Measurements from ENCODE around the gene EIF4E1B.

The EIF4E1B gene

DNA sequence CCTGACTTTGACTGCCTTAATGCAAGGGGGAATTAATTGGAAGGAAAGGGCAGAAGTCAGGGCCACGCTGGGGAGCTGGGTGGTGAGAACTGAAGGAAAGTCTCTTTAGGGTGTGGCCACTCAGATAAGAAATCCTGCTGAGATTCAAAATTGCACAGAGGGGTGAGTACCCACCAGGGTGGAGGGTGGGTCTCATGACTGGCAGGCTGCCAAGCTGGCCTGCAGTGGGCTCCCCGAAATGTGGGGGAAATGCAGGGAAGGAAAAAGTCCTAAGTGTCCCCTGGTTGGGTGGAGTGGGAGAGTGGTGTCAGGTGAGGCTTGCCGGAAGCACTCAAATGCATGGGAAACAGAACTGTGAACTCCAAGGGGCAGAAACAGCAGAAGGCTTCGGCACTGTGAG is 40.9 kb downstream of the EIF4E1B start:
- H3K4me1 ChIP-seq (ENCODE audit: low read depth, poor library complexity, severe bottlenecking): peaks cover 21% of the 10 kb centered on the region
- no peak overlapping the region for H2AFZ ChIP-seq (ENCODE audit: low read depth)
- TF ChIP-seq, protein P1, sequence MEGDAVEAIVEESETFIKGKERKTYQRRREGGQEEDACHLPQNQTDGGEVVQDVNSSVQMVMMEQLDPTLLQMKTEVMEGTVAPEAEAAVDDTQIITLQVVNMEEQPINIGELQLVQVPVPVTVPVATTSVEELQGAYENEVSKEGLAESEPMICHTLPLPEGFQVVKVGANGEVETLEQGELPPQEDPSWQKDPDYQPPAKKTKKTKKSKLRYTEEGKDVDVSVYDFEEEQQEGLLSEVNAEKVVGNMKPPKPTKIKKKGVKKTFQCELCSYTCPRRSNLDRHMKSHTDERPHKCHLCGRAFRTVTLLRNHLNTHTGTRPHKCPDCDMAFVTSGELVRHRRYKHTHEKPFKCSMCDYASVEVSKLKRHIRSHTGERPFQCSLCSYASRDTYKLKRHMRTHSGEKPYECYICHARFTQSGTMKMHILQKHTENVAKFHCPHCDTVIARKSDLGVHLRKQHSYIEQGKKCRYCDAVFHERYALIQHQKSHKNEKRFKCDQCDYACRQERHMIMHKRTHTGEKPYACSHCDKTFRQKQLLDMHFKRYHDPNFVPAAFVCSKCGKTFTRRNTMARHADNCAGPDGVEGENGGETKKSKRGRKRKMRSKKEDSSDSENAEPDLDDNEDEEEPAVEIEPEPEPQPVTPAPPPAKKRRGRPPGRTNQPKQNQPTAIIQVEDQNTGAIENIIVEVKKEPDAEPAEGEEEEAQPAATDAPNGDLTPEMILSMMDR (conservative IDR thresholded peaks at IDR 0.05; ENCODE audit: low read depth, low read length): no peak
- no peaks in the 10 kb centered on the region for H3K79me2 ChIP-seq (ENCODE audit: insufficient read depth, low read depth)
- no peak overlapping the region for H3K27ac ChIP-seq
- H3K9ac ChIP-seq: no peak overlapping the region
- H3K4me2 ChIP-seq: no peak overlapping the region
- no peaks in the 10 kb centered on the region for H3K27me3 ChIP-seq (ENCODE audit: insufficient read depth, low read depth)
- H4K20me1 ChIP-seq (ENCODE audit: insufficient read depth): no peaks in the 10 kb centered on the region
- H3K36me3 ChIP-seq (ENCODE audit: insufficient read depth): no peaks in the 10 kb centered on the region
- H3K4me3 ChIP-seq (IDR thresholded peaks at IDR 0.05; ENCODE audit: insufficient read depth, low read depth, low read length): no peak overlapping the region

DNA sequence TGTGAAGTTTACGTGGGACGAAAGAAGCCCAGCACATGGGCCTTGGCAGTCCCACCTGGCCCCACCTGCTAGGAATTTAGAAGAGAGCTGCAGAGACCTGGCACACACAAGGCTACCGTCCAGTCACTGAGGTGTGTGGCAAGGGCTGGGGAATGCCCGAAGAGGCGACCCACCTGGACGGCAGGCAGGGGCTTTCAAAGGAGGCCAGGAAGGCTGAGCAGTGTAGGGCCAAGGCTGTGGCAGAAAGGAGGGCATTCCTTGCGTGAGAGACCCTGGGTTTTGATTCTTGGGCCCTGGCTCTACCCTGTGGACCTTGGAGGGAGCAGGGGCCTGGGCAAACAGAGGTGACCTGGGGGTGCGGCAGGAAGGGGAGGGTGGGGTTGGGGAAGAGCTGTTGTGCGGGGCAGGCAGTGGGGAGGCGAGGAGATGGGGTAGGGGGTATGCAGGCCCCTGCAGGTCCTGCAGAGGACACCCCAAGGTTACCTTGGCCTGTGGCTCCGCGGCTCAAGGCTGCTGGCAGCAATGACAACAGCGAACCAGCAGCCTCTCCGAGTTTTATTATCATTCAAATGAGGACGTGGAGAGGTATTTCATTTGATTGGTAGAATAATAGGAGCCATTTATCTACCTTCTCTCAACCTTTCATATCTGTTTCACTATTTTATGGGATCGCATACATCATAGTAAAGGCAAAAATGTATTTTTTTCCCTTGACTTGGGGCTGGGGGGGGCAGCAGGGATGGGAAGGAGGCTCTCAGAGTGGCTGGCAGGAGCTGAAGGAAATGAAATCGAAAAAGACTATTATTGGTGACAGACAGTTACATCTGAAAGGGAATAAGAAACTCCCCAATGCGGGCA is 41.6 kb downstream of the EIF4E1B start:
- Histone ChIP-seq H3K36me3 (ENCODE audit: insufficient read depth) (no peaks in the 10 kb centered on the region), H4K20me1 (ENCODE audit: insufficient read depth) (no peaks in the 10 kb centered on the region), H3K79me2 (ENCODE audit: insufficient read depth, low read depth) (no peaks in the 10 kb centered on the region), H3K4me3 (IDR thresholded peaks at IDR 0.05; ENCODE audit: insufficient read depth, low read depth, low read length) (no peak overlapping the region), H3K4me2 (peak overlapping the region; percentile 63), H2AFZ (ENCODE audit: low read depth) (no peak overlapping the region), H3K27me3 (ENCODE audit: insufficient read depth, low read depth) (no peaks in the 10 kb centered on the region), H3K27ac (no peak overlapping the region), H3K9ac (no peak overlapping the region), H3K4me1 (ENCODE audit: low read depth, poor library complexity, severe bottlenecking) (peaks cover 21% of the 10 kb centered on the region)
- TF ChIP-seq, protein P1 (conservative IDR thresholded peaks at IDR 0.05; ENCODE audit: low read depth, low read length): no peak

DNA sequence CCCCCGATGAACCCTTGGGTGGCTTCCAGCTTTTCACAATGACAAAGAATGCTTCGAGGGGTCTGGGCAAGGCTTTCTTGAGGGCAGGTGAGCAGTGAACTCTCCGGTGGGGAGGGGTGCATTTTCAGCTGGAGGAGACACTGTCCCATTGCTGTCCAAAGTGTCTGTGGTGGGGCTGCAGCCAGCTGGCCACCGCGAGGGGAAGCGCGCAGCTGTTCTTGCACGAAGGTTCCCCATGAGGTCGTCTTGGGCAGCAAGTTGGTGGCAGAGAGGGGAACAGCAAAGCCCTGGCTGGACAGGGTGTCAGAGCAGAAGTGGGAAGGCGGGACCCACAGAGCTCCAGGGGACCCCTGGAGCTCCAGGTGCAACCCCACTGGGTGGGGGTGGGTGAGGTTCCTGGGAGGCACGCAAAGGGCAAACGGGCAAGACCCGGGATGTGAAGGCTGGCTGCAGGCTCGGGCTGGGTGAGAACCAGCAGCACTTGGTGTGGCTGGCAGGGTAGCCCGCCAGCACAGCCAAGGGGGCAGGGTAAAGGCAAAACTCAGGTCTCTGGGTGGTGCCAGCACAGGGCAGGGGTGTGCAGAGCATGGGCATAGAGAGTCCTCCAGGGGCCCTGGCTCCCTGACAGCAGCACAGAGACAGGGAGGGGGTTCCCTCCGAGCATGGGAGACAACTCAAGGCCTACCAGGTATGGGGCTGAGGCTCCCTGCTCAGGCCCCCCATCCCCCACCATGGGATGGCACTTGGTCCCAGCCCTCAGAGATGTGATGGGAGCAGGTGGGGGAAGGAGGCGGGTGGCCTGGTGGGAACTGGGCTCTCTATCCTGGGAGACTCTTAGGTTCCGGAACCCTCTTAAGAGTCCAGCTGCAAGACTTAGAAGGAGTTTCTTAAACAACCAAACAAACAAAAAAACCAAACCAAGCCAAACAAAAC is 43.4 kb downstream of the EIF4E1B start:
- no peak overlapping the region for H3K4me2 ChIP-seq
- peaks cover 21% of the 10 kb centered on the region for H3K4me1 ChIP-seq (ENCODE audit: low read depth, poor library complexity, severe bottlenecking)

GRCh38 chr5:176674799-176675198 is 44.3 kb downstream of the EIF4E1B start:
- Histone ChIP-seq H3K79me2 (ENCODE audit: insufficient read depth, low read depth) (no peaks in the 10 kb centered on the region), H3K4me1 (ENCODE audit: low read depth, poor library complexity, severe bottlenecking) (peaks cover 21% of the 10 kb centered on the region), H3K4me3 (IDR thresholded peaks at IDR 0.05; ENCODE audit: insufficient read depth, low read depth, low read length) (no peak overlapping the region), H3K9ac (no peak overlapping the region), H3K4me2 (no peak overlapping the region), H3K27me3 (ENCODE audit: insufficient read depth, low read depth) (no peaks in the 10 kb centered on the region), H3K36me3 (ENCODE audit: insufficient read depth) (no peaks in the 10 kb centered on the region), H3K27ac (no peak overlapping the region), H2AFZ (ENCODE audit: low read depth) (no peak overlapping the region), H4K20me1 (ENCODE audit: insufficient read depth) (no peaks in the 10 kb centered on the region)
- TF ChIP-seq, protein P1 (conservative IDR thresholded peaks at IDR 0.05; ENCODE audit: low read depth, low read length): no peak

More for the DNA sequence above, 43.4 kb downstream of the EIF4E1B start:
- TF ChIP-seq, protein P1 (conservative IDR thresholded peaks at IDR 0.05; ENCODE audit: low read depth, low read length): no peak
- H2AFZ ChIP-seq (ENCODE audit: low read depth): no peak overlapping the region
- H3K9ac ChIP-seq: no peak overlapping the region
- no peaks in the 10 kb centered on the region for H3K79me2 ChIP-seq (ENCODE audit: insufficient read depth, low read depth)
- H3K27me3 ChIP-seq (ENCODE audit: insufficient read depth, low read depth): no peaks in the 10 kb centered on the region
- no peak overlapping the region for H3K27ac ChIP-seq
- H3K4me3 ChIP-seq (IDR thresholded peaks at IDR 0.05; ENCODE audit: insufficient read depth, low read depth, low read length): no peak overlapping the region
- no peaks in the 10 kb centered on the region for H4K20me1 ChIP-seq (ENCODE audit: insufficient read depth)
- H3K36me3 ChIP-seq (ENCODE audit: insufficient read depth): no peaks in the 10 kb centered on the region
